H9 (cell line): Measurements from ENCODE around the gene SORCS2. TPM values are rescaled to one million over a fixed set of nuclear protein-coding genes. Genes with fewer than 3 reads are reported as not detected.

Experiments
- DNase-seq: peaks from one replicate; pipeline ENCODE4 v3.0.0-alpha.2; 2017
- H2AFZ ChIP-seq: one replicate; pipeline ENCODE4 v1.6.1; 2013; ENCODE audit warnings: mild to moderate bottlenecking, low read length, control low read depth, moderate library complexity
- H2AK5ac ChIP-seq: 2 replicates; pipeline ENCODE4 v1.6.1; 2013; ENCODE audit warnings: low read length, control low read depth, mixed read lengths; ENCODE audit not compliant: insufficient read length
- H2BK120ac ChIP-seq: one replicate; pipeline ENCODE4 v1.6.1; 2013; ENCODE audit warnings: low read depth, mild to moderate bottlenecking, low read length, control low read depth, inconsistent platforms; ENCODE audit not compliant: poor library complexity, severe bottlenecking
- H2BK12ac ChIP-seq: 2 replicates; pipeline ENCODE4 v1.6.1; 2013; ENCODE audit warnings: low read length, control low read depth, mixed read lengths, low read depth; ENCODE audit not compliant: insufficient read length
- H2BK15ac ChIP-seq: 2 replicates; pipeline ENCODE4 v1.6.1; 2013; ENCODE audit warnings: low read depth, low read length, control low read depth
- H2BK20ac ChIP-seq: one replicate; pipeline ENCODE4 v1.6.1; 2013; ENCODE audit warnings: low read depth, mild to moderate bottlenecking, low read length, control low read depth, inconsistent platforms; ENCODE audit not compliant: poor library complexity, severe bottlenecking
- H2BK5ac ChIP-seq: 2 replicates; pipeline ENCODE4 v1.6.1; 2013; ENCODE audit warnings: low read length, control low read depth, mixed read lengths; ENCODE audit not compliant: insufficient read length
- H3K14ac ChIP-seq: 2 replicates; pipeline ENCODE4 v1.6.1; 2013; ENCODE audit warnings: low read length, control low read depth; ENCODE audit not compliant: insufficient read depth
- H3K18ac ChIP-seq: 2 replicates; pipeline ENCODE4 v1.6.1; 2013; ENCODE audit warnings: low read depth, mild to moderate bottlenecking, mixed read lengths, low read length, control low read depth; ENCODE audit not compliant: insufficient read length
- H3K23ac ChIP-seq: 2 replicates; pipeline ENCODE4 v1.6.1; 2013; ENCODE audit warnings: low read length, control low read depth, mixed read lengths, low read depth; ENCODE audit not compliant: insufficient read length
- H3K23me2 ChIP-seq: 2 replicates; pipeline ENCODE4 v1.6.1; 2013; ENCODE audit warnings: low read depth, mild to moderate bottlenecking, mixed read lengths, low read length, control low read depth; ENCODE audit not compliant: insufficient read length, poor library complexity, severe bottlenecking
- H3K27ac ChIP-seq: 2 replicates; pipeline ENCODE4 v1.5.1; 2013; ENCODE audit warnings: low read length, control low read depth, mixed read lengths, low read depth; ENCODE audit not compliant: insufficient read length
- H3K27me3 ChIP-seq: 2 replicates; pipeline ENCODE4 v1.6.1; 2013; ENCODE audit warnings: low read length, control low read depth, inconsistent platforms; ENCODE audit not compliant: insufficient read depth
- H3K4ac ChIP-seq: 2 replicates; pipeline ENCODE4 v1.6.1; 2013; ENCODE audit warnings: low read depth, mild to moderate bottlenecking, control low read depth, inconsistent platforms, low read length, moderate library complexity
- H3K4me1 ChIP-seq: 2 replicates; pipeline ENCODE4 v1.6.1; 2013; ENCODE audit warnings: low read length, control low read depth, inconsistent platforms; ENCODE audit not compliant: insufficient read depth
- H3K4me2 ChIP-seq: 2 replicates; pipeline ENCODE4 v1.6.1; 2013; ENCODE audit warnings: low read length, control low read depth, mixed read lengths; ENCODE audit not compliant: insufficient read length, insufficient read depth
- H3K56ac ChIP-seq: 2 replicates; pipeline ENCODE4 v1.6.1; 2013; ENCODE audit warnings: low read depth, mild to moderate bottlenecking, mixed read lengths, low read length, control low read depth; ENCODE audit not compliant: insufficient read length
- H3K79me1 ChIP-seq: 2 replicates; pipeline ENCODE4 v1.6.1; 2013; ENCODE audit warnings: low read depth, mild to moderate bottlenecking, moderate library complexity, low read length, control low read depth, inconsistent platforms; ENCODE audit not compliant: insufficient read depth, poor library complexity, severe bottlenecking
- H3K79me2 ChIP-seq: 2 replicates; pipeline ENCODE4 v1.6.1; 2013; ENCODE audit warnings: low read length, control low read depth, inconsistent platforms; ENCODE audit not compliant: insufficient read depth
- H3K9ac ChIP-seq: 2 replicates; pipeline ENCODE4 v1.6.1; 2013; ENCODE audit warnings: low read length, control low read depth, mixed read lengths; ENCODE audit not compliant: insufficient read length; ENCODE audit errors: extremely low read depth
- H3K9me3 ChIP-seq: one replicate; pipeline ENCODE4 v1.6.1; 2013; ENCODE audit warnings: low read depth, low read length, inconsistent platforms; ENCODE audit not compliant: control insufficient read depth
- H3T11ph ChIP-seq: one replicate; pipeline ENCODE4 v1.6.1; 2013; ENCODE audit warnings: mild to moderate bottlenecking, low read length, control low read depth, inconsistent platforms
- H4K20me1 ChIP-seq: one replicate; pipeline ENCODE4 v1.6.1; 2013; ENCODE audit not compliant: control insufficient read depth, insufficient read length, insufficient read depth
- H4K5ac ChIP-seq: 2 replicates; pipeline ENCODE4 v1.6.1; 2013; ENCODE audit warnings: low read depth, mild to moderate bottlenecking, mixed read lengths, low read length, control low read depth; ENCODE audit not compliant: insufficient read length
- H4K8ac ChIP-seq: replicated peaks from 2 replicates; pipeline ENCODE4 v1.6.1; 2013; ENCODE audit warnings: low read length, control low read depth, mixed read lengths, low read depth; ENCODE audit not compliant: insufficient read length
- H4K91ac ChIP-seq: 2 replicates; pipeline ENCODE4 v1.6.1; 2013; ENCODE audit warnings: low read depth, mild to moderate bottlenecking, moderate library complexity, mixed read lengths, low read length, control low read depth; ENCODE audit not compliant: insufficient read length
- H3K27ac Mint-ChIP-seq, 3 experiments: 2 replicates in 2 of 3; 3 replicates in 1 of 3; pipeline ENCODE4 v1.8.0; 2020 to 2021; ENCODE audit warnings: mixed read lengths in 3 of 3, mild to moderate bottlenecking in 1 of 3, moderate library complexity in 1 of 3
- H3K27me3 Mint-ChIP-seq: 2 replicates; pipeline ENCODE4 v1.8.0; 2021; ENCODE audit warnings: low read depth, mild to moderate bottlenecking, moderate library complexity, mixed read lengths
- H3K36me3 Mint-ChIP-seq, 3 experiments: 2 replicates in 2 of 3; 3 replicates in 1 of 3; pipeline ENCODE4 v1.8.0; 2020 to 2021; ENCODE audit warnings: low read depth in 3 of 3, mixed read lengths in 3 of 3; ENCODE audit not compliant: insufficient read depth in 1 of 3
- H3K4me1 Mint-ChIP-seq, 2 experiments: 2 replicates each; pipeline ENCODE4 v1.8.0; 2020; ENCODE audit warnings: mixed read lengths in 2 of 2
- H3K4me3 Mint-ChIP-seq, 2 experiments: 2 replicates in 1 of 2; 3 replicates in 1 of 2; pipeline ENCODE4 v1.8.0; 2020 to 2021; ENCODE audit warnings: mild to moderate bottlenecking in 2 of 2, mixed read lengths in 2 of 2, moderate library complexity in 1 of 2
- H3K9me3 Mint-ChIP-seq, 2 experiments: 2 replicates in 1 of 2; 3 replicates in 1 of 2; pipeline ENCODE4 v1.8.0; 2020; ENCODE audit warnings: mild to moderate bottlenecking in 2 of 2, mixed read lengths in 2 of 2, moderate library complexity in 1 of 2
- WGBS: extraction: QIAGEN DNeasy Blood & Tissue Kit; methylation state at CpG from one replicate; pipeline ENCODE4 v1.1.7; 2013; ENCODE audit warnings: missing lambda C conversion rate, low lambda C conversion rate, mixed read lengths; ENCODE audit not compliant: insufficient read length; ENCODE audit errors: extremely low coverage; 5-methylcytosine and 5-hydroxymethylcytosine counted together
- total RNA-seq: library from RNA; stranded (reverse); gene quantifications from 2 replicates; pipeline ENCODE4 v1.2.1, GENCODE V29; 2021
- TF ChIP-seq, protein P1 (sequence below): fragments of 200-600 bp; sonication (generic); conservative IDR thresholded peaks from 3 replicates; pipeline ENCODE4 v1.8.0; 2021; ENCODE audit warnings: antibody characterized with exemption, mild to moderate bottlenecking

SORCS2 gene
- total RNA-seq, 1 experiment from 2014 or later: 0.57 TPM

DNA sequence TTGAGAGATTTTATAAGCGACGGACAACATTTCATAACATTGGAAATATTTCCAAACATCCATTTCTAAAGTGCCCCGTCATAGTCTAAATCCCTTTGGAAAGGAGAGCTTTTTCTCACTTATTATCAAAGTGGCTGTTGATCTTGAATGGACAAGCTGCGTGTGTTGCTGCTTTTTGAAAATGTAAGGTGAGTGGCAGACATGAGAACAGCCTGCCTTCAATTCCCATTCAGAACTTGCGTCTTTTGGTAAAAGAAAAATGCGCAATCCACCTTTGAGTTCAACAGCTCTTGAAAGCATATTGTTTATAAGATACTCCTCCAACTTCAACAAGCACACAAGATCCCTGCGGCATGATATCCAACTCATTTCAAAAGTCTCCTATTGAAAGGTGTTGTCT, 380.6 kb downstream of the SORCS2 start:
- no peak overlapping the region for H3K27ac Mint-ChIP-seq
- Histone ChIP-seq H2BK5ac (no peak overlapping the region), H3K27me3 (no peaks in the 10 kb centered on the region), H2BK20ac (no peak overlapping the region), H3K4me2 (no peak overlapping the region), H4K8ac (no peak overlapping the region), H2AK5ac (no peak overlapping the region), H3K9me3 (peaks cover 20% of the 10 kb centered on the region), H3K18ac (no peak overlapping the region), H3K4me1 (no peaks in the 10 kb centered on the region; the same call in 1 of the 2 replicates), H4K20me1 (no peaks in the 10 kb centered on the region), H3K79me2 (no peaks in the 10 kb centered on the region), H3T11ph (no peak overlapping the region), H2AFZ (no peak overlapping the region), H2BK15ac (no peak overlapping the region), H3K23me2 (no peaks in the 10 kb centered on the region), H3K79me1 (no peaks in the 10 kb centered on the region), H3K27ac (no peak overlapping the region), H3K23ac (no peak overlapping the region), H4K91ac (no peak overlapping the region), H3K14ac (no peak overlapping the region), H3K4ac (no peak overlapping the region), H2BK12ac (no peak overlapping the region), H3K9ac (no peak overlapping the region), H4K5ac (no peak overlapping the region), H3K56ac (no peak overlapping the region), H2BK120ac (no peak overlapping the region)
- TF ChIP-seq, protein P1, sequence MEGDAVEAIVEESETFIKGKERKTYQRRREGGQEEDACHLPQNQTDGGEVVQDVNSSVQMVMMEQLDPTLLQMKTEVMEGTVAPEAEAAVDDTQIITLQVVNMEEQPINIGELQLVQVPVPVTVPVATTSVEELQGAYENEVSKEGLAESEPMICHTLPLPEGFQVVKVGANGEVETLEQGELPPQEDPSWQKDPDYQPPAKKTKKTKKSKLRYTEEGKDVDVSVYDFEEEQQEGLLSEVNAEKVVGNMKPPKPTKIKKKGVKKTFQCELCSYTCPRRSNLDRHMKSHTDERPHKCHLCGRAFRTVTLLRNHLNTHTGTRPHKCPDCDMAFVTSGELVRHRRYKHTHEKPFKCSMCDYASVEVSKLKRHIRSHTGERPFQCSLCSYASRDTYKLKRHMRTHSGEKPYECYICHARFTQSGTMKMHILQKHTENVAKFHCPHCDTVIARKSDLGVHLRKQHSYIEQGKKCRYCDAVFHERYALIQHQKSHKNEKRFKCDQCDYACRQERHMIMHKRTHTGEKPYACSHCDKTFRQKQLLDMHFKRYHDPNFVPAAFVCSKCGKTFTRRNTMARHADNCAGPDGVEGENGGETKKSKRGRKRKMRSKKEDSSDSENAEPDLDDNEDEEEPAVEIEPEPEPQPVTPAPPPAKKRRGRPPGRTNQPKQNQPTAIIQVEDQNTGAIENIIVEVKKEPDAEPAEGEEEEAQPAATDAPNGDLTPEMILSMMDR: no peak
- no CpG with 5 or more reads among the region's 7 CpGs for WGBS
- H3K9me3 Mint-ChIP-seq: peaks cover 24 to 26% of the 10 kb centered on the region in 2 experiments
- H3K4me3 Mint-ChIP-seq: no peak overlapping the region
- peaks cover 12 to 18% (median 13%) of the 10 kb centered on the region in 3 experiments for H3K36me3 Mint-ChIP-seq
- H3K27me3 Mint-ChIP-seq: peaks cover 7% of the 10 kb centered on the region
- peaks cover 11 to 14% of the 10 kb centered on the region in 2 experiments for H3K4me1 Mint-ChIP-seq
- DNase-seq: no peak
